Memory B cell (primary cell): ENCODE results near the gene ZBTB43.
"Not testable (repeated sequence)": the region's sequence is repeated elsewhere in the genome, so short reads cannot be mapped to it uniquely, and the experiment has no call there.

Experiments
- ATAC-seq: fragments of 150-1000 bp; cut with Tn5 transposase; 2 replicates; pipeline ENCODE4 v1.10.0; 2021; ENCODE audit warnings: low read depth, mild to moderate bottlenecking, moderate library complexity
- DNase-seq, 2 donors: peaks; one replicate each; pipeline ENCODE4 v3.0.0; 2022; ENCODE audit warnings: low spot score in 2 of 2
- H3K27ac Mint-ChIP-seq: one replicate; pipeline ENCODE4 v1.8.0; 2022; ENCODE audit warnings: mild to moderate bottlenecking, moderate library complexity, mixed read lengths
- H3K27me3 Mint-ChIP-seq: one replicate; pipeline ENCODE4 v1.8.0; 2022; ENCODE audit warnings: mixed read lengths
- H3K36me3 Mint-ChIP-seq: one replicate; pipeline ENCODE4 v1.8.0; 2022; ENCODE audit warnings: mild to moderate bottlenecking, mixed read lengths
- H3K4me1 Mint-ChIP-seq: one replicate; pipeline ENCODE4 v1.8.0; 2022; ENCODE audit warnings: mixed read lengths
- H3K4me3 Mint-ChIP-seq: one replicate; pipeline ENCODE4 v1.8.0; 2022; ENCODE audit warnings: mild to moderate bottlenecking, moderate library complexity, mixed read lengths
- H3K9me3 Mint-ChIP-seq: one replicate; pipeline ENCODE4 v1.8.0; 2022; ENCODE audit warnings: mixed read lengths

The ZBTB43 gene, protein sequence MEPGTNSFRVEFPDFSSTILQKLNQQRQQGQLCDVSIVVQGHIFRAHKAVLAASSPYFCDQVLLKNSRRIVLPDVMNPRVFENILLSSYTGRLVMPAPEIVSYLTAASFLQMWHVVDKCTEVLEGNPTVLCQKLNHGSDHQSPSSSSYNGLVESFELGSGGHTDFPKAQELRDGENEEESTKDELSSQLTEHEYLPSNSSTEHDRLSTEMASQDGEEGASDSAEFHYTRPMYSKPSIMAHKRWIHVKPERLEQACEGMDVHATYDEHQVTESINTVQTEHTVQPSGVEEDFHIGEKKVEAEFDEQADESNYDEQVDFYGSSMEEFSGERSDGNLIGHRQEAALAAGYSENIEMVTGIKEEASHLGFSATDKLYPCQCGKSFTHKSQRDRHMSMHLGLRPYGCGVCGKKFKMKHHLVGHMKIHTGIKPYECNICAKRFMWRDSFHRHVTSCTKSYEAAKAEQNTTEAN

GRCh38 chr9:126804696-126805553 is at the start of gene ZBTB43:
Gene ZBTB43 (plus strand): TSS chr9:126805040. CDS start chr9:126832510, 27,470 bp downstream.
- peak within 1 kb of the TSS; percentile 98 for H3K4me3 Mint-ChIP-seq
- H3K4me1 Mint-ChIP-seq, result peaks cover 22% of the 10 kb centered on the region
- H3K27me3 Mint-ChIP-seq, result peaks cover 2% of the 10 kb centered on the region
- peaks cover 4% of the 10 kb centered on the region for H3K9me3 Mint-ChIP-seq
- H3K27ac Mint-ChIP-seq, result peak within 1 kb of the TSS; percentile 95
- DNase-seq (peak; percentile 95 to 97), ATAC-seq (peak; percentile 87)
- peaks cover 3% of the 10 kb centered on the region for H3K36me3 Mint-ChIP-seq

- Mint-ChIP-seq H3K4me3 (no peak overlapping the region), H3K27ac (no peak overlapping the region), H3K9me3 (no peaks in the 10 kb centered on the region), H3K27me3 (peaks cover 7% of the 10 kb centered on the region), H3K4me1 (peaks cover 2% of the 10 kb centered on the region), H3K36me3 (no peaks in the 10 kb centered on the region)
- ATAC-seq, result no peak
- DNase-seq, result no peak
These were observed 49.4 kb upstream of the ZBTB43 start for GRCh38 chr9:126755317-126755875.

GRCh38 chr9:126756238-126756637 is 48.6 kb upstream of the ZBTB43 start:
- no peaks in the 10 kb centered on the region for H3K9me3 Mint-ChIP-seq
- H3K4me3 Mint-ChIP-seq, result no peak overlapping the region
- H3K36me3 Mint-ChIP-seq, result no peaks in the 10 kb centered on the region
- no peak for ATAC-seq
- no peak for DNase-seq
- no peak overlapping the region for H3K27ac Mint-ChIP-seq
- H3K4me1 Mint-ChIP-seq, result no peaks in the 10 kb centered on the region
- H3K27me3 Mint-ChIP-seq, result peaks cover 5% of the 10 kb centered on the region

- H3K27me3 Mint-ChIP-seq, result peaks cover 4% of the 10 kb centered on the region
- H3K36me3 Mint-ChIP-seq, result no peaks in the 10 kb centered on the region
- DNase-seq (no peak), ATAC-seq (no peak)
- H3K27ac Mint-ChIP-seq, result no peak overlapping the region
- no peaks in the 10 kb centered on the region for H3K4me1 Mint-ChIP-seq
- H3K4me3 Mint-ChIP-seq, result no peak overlapping the region
- no peaks in the 10 kb centered on the region for H3K9me3 Mint-ChIP-seq
These were observed 47.9 kb upstream of the ZBTB43 start for GRCh38 chr9:126756876-126757415.

DNA sequence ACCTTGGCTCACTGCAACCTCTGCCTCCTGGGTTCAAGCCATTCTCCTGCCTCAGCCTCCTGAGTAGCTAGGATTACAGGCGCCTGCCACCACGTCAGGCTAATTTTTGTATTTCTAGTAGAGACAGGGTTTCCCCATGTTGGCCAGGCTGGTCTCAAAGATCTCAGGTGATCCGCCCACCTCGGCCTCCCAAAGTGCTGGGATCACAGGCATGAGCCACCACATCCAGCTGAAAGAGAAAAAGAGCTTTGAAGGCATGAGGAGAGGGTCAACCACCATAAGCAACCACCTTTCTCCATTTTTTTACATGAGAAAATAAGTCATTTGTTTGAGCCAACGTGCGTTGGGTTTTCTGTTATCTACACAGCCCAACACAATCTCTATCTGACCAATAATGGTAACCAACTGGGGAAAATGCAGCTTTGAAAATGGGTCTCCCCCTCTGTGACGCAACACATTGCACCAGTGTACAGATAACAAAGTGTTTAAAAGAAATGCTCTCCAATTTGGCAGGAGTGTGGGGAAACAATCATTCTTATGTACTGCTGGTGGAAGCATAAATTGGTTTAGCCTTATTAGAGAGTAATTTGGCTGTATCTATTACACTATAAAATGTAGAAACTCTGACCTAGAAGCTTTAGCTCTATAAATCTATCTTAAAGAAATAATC is 45.8 kb upstream of the ZBTB43 start:
- Mint-ChIP-seq H3K4me1 (no peaks in the 10 kb centered on the region), H3K27ac (no peak overlapping the region), H3K27me3 (peaks cover 4% of the 10 kb centered on the region), H3K4me3 (no peak overlapping the region), H3K9me3 (no peaks in the 10 kb centered on the region), H3K36me3 (no peaks in the 10 kb centered on the region)
- no peak for DNase-seq
- no peak for ATAC-seq

DNA sequence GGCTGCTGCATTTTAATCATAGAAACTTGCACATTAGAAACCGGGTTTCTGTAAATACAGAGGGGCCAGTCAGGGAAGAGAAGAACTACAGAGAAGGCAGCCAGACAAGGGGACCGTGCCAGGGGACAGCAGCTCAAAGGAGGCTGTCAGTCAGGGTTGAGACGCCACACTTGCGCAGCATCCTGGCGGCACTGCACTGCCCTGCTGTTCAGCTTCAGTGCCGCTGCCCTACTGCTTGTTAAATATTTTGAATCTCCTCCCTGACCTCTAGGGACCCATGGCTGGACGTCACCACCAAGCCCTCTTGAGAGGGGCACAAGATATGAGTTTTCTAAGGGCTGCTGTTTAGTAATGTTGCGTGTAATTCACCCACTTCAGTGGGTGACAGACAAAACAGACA is 43.6 kb upstream of the ZBTB43 start:
- H3K4me3 Mint-ChIP-seq, result no peak overlapping the region
- peaks cover 2% of the 10 kb centered on the region for H3K27me3 Mint-ChIP-seq
- H3K4me1 Mint-ChIP-seq, result no peaks in the 10 kb centered on the region
- H3K9me3 Mint-ChIP-seq, result no peaks in the 10 kb centered on the region
- H3K36me3 Mint-ChIP-seq, result no peaks in the 10 kb centered on the region
- H3K27ac Mint-ChIP-seq, result no peak overlapping the region
- ATAC-seq (no peak), DNase-seq (no peak)

- H3K36me3 Mint-ChIP-seq, result no peaks in the 10 kb centered on the region
- H3K27ac Mint-ChIP-seq, result no peak overlapping the region
- no peaks in the 10 kb centered on the region for H3K9me3 Mint-ChIP-seq
- H3K27me3 Mint-ChIP-seq, result peaks cover 2% of the 10 kb centered on the region
- H3K4me1 Mint-ChIP-seq, result no peaks in the 10 kb centered on the region
- ATAC-seq, result no peak
- DNase-seq, result no peak
- no peak overlapping the region for H3K4me3 Mint-ChIP-seq
These were observed 41.6 kb upstream of the ZBTB43 start for GRCh38 chr9:126763130-126763764.

DNA sequence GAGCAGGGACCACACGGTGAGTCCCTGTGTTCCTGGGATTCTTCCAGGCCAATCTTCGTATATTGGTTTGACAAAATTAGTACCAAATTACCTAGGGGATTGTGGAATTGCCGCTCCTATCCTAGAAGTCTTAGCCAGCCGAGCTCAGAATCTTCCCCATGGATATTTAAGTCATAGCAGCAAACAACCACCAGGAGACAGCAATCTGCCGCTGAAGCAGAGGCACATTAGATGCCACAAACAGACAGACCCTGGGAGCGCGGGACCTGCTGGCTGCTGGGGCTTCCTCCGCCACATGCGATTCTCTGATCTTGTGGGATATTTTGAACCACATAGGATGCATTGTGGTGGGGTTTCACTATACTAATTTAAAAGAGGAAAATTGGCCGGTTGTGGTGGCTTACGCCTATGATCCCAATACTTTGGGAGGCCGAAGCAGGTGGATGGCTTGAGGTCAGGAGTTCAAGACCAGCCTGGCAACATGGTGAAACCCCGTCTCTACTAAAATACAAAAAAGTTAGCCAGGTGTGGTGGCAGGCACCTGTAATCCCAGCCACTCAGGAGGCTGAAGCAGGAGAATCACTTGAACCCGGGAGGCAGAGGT is 31.7 kb upstream of the ZBTB43 start:
- no peaks in the 10 kb centered on the region for H3K4me1 Mint-ChIP-seq
- H3K27me3 Mint-ChIP-seq, result peaks cover 3% of the 10 kb centered on the region
- no peak overlapping the region for H3K27ac Mint-ChIP-seq
- no peak for ATAC-seq
- no peak overlapping the region for H3K4me3 Mint-ChIP-seq
- no peaks in the 10 kb centered on the region for H3K9me3 Mint-ChIP-seq
- DNase-seq, result no peak
- no peaks in the 10 kb centered on the region for H3K36me3 Mint-ChIP-seq

GRCh38 chr9:126775926-126776325 is 28.9 kb upstream of the ZBTB43 start:
- Mint-ChIP-seq H3K27ac (no peak overlapping the region), H3K9me3 (no peaks in the 10 kb centered on the region), H3K27me3 (peaks cover 15% of the 10 kb centered on the region), H3K4me1 (no peaks in the 10 kb centered on the region), H3K36me3 (no peaks in the 10 kb centered on the region), H3K4me3 (no peak overlapping the region)
- DNase-seq (no peak), ATAC-seq (no peak)

GRCh38 chr9:126777733-126778132 is 27.1 kb upstream of the ZBTB43 start:
- H3K36me3 Mint-ChIP-seq, result no peaks in the 10 kb centered on the region
- DNase-seq (no peak), ATAC-seq (no peak)
- no peaks in the 10 kb centered on the region for H3K9me3 Mint-ChIP-seq
- no peak overlapping the region for H3K27ac Mint-ChIP-seq
- peaks cover 16% of the 10 kb centered on the region for H3K27me3 Mint-ChIP-seq
- no peaks in the 10 kb centered on the region for H3K4me1 Mint-ChIP-seq
- H3K4me3 Mint-ChIP-seq, result no peak overlapping the region

GRCh38 chr9:126778141-126778540 is 26.7 kb upstream of the ZBTB43 start:
- no peak overlapping the region for H3K4me3 Mint-ChIP-seq
- H3K27ac Mint-ChIP-seq, result no peak overlapping the region
- H3K27me3 Mint-ChIP-seq, result peaks cover 16% of the 10 kb centered on the region
- no peak for DNase-seq
- no peaks in the 10 kb centered on the region for H3K4me1 Mint-ChIP-seq
- H3K36me3 Mint-ChIP-seq, result no peaks in the 10 kb centered on the region
- H3K9me3 Mint-ChIP-seq, result no peaks in the 10 kb centered on the region
- ATAC-seq, result no peak

GRCh38 chr9:126778696-126779095 is 26.1 kb upstream of the ZBTB43 start:
- not testable (repeated sequence) for H3K4me1 Mint-ChIP-seq, DNase-seq, H3K36me3 Mint-ChIP-seq, ATAC-seq, H3K27ac Mint-ChIP-seq, H3K4me3 Mint-ChIP-seq, H3K9me3 Mint-ChIP-seq
- H3K27me3 Mint-ChIP-seq, result peaks cover 16% of the 10 kb centered on the region
